Thyroid gland (tissue), 4 donors: Measurements from ENCODE around the gene CITED4. TPM values are rescaled to one million over a fixed set of nuclear protein-coding genes. Genes with fewer than 3 reads are reported as not detected.

Experiments
- DNase-seq, 2 donors: peaks; one replicate each; pipeline ENCODE4 v3.0.0-alpha.2; 2019
- H3K27ac ChIP-seq, 3 donors: fragments of 200-600 bp; sonication (generic); 1 replicate in 2 of 3; 2 replicates in 1 of 3; pipeline ENCODE4 v1.5.1; 2016 to 2019; ENCODE audit warnings: mild to moderate bottlenecking in 1 of 3, moderate library complexity in 1 of 3
- H3K27me3 ChIP-seq: fragments of 200-600 bp; sonication (generic); one replicate; pipeline ENCODE4 v1.5.1; 2019
- H3K36me3 ChIP-seq, 2 donors: fragments of 200-600 bp; sonication (generic); one replicate each; pipeline ENCODE4 v1.5.1; 2016 to 2019
- H3K4me1 ChIP-seq, 2 donors: fragments of 200-600 bp; sonication (generic); one replicate each; pipeline ENCODE4 v1.5.1; 2017 to 2019
- H3K4me3 ChIP-seq, 3 donors: fragments of 200-600 bp; sonication (generic); replicated peaks in 1 of 3; 1 replicate in 2 of 3; 2 replicates in 1 of 3; pipeline ENCODE4 v1.5.1; 2016; ENCODE audit warnings: mild to moderate bottlenecking in 1 of 3
- H3K9me3 ChIP-seq: fragments of 200-600 bp; sonication (generic); one replicate; pipeline ENCODE4 v1.5.1; 2017
- POLR2A ChIP-seq, 2 donors: fragments of 450-650 bp; IDR thresholded peaks; one replicate each; pipeline ENCODE4 v1.6.1; 2017; ENCODE audit warnings: antibody characterized with exemption in 2 of 2, mild to moderate bottlenecking in 2 of 2, moderate library complexity in 1 of 2
- WGBS, 2 donors: methylation state at CpG; one replicate each; pipeline ENCODE4 v1.1.5; 2017; 5-methylcytosine and 5-hydroxymethylcytosine counted together
- intact Hi-C: fragments of 100-400 bp; cut with DNase I; formaldehyde crosslinking; loops from one replicate; pipeline ENCODE4 v1.15.1; 2023
- total RNA-seq, 4 donors: library from RNA; depleted of rRNA; stranded (reverse); fragments of >200 nt; gene quantifications; one replicate each; pipeline ENCODE4 v1.2.3, GENCODE V29; 2016
- TF ChIP-seq, protein P1 (sequence below), 6 experiments: fragments of 200-600 bp in 3 of 6; fragments of 450-650 bp in 3 of 6; sonication (generic) in 3 of 6; IDR thresholded peaks; one replicate each; pipeline ENCODE4 v1.5.1; 2016 to 2019; ENCODE audit warnings: antibody characterized with exemption in 6 of 6, mild to moderate bottlenecking in 2 of 6, inconsistent platforms in 1 of 6, moderate library complexity in 1 of 6

The CITED4 gene
- total RNA-seq, 4 donors from 2014 or later: 8.8 to 28.1 (median 20.3) TPM

DNA sequence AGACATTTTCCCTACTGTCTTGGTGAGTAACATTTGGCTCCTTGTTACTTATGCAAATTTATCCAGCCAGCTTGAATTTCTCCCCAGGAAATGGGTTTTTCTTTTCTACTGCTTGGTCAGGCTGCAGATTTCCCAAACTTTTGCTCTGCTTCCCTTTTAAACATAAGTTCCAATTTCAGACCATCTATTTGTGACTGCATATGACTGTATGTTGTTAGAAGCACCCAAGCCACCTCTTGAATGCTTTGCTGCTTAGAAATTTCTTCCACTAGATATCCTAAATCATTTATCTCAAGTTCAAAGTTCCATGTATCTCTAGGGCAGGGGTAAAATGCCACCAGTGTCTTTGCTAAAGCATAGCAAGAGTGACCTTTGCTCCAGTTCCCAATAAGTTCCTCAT is 32.3 kb upstream of the CITED4 start:
- intact Hi-C loops: no loop called here
- DNase-seq: no peak
- Histone ChIP-seq H3K27me3 (no peaks in the 10 kb centered on the region), H3K27ac (no peak overlapping the region), H3K36me3 (no peaks in the 10 kb centered on the region), H3K9me3 (no peaks in the 10 kb centered on the region), H3K4me1 (peaks cover 14 to 23% of the 10 kb centered on the region in 2 donors), H3K4me3 (no peak overlapping the region)
- TF ChIP-seq, protein P1, sequence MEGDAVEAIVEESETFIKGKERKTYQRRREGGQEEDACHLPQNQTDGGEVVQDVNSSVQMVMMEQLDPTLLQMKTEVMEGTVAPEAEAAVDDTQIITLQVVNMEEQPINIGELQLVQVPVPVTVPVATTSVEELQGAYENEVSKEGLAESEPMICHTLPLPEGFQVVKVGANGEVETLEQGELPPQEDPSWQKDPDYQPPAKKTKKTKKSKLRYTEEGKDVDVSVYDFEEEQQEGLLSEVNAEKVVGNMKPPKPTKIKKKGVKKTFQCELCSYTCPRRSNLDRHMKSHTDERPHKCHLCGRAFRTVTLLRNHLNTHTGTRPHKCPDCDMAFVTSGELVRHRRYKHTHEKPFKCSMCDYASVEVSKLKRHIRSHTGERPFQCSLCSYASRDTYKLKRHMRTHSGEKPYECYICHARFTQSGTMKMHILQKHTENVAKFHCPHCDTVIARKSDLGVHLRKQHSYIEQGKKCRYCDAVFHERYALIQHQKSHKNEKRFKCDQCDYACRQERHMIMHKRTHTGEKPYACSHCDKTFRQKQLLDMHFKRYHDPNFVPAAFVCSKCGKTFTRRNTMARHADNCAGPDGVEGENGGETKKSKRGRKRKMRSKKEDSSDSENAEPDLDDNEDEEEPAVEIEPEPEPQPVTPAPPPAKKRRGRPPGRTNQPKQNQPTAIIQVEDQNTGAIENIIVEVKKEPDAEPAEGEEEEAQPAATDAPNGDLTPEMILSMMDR (IDR thresholded peaks at IDR 0.05): no peak
- TF ChIP-seq POLR2A (IDR thresholded peaks at IDR 0.05): no peak

- H3K36me3 ChIP-seq: no peaks in the 10 kb centered on the region
- intact Hi-C loops: no loop called here
- no peak for DNase-seq
- no peak overlapping the region for H3K4me3 ChIP-seq
- no peaks in the 10 kb centered on the region for H3K9me3 ChIP-seq
- peaks cover 9 to 18% of the 10 kb centered on the region in 2 donors for H3K4me1 ChIP-seq
- no peak overlapping the region for H3K27ac ChIP-seq
- TF ChIP-seq POLR2A (IDR thresholded peaks at IDR 0.05): no peak
- TF ChIP-seq, protein P1 (IDR thresholded peaks at IDR 0.05): no peak
- no peaks in the 10 kb centered on the region for H3K27me3 ChIP-seq
Measured at GRCh38 chr1:40893946-40894345, 31.8 kb upstream of the CITED4 start.

- H3K27ac ChIP-seq: no peak overlapping the region
- peaks cover 0 to 2% of the 10 kb centered on the region in 2 donors for H3K4me1 ChIP-seq
- DNase-seq: no peak
- no peaks in the 10 kb centered on the region for H3K36me3 ChIP-seq
- no peak overlapping the region for H3K4me3 ChIP-seq
- no peaks in the 10 kb centered on the region for H3K9me3 ChIP-seq
- 90 to 91% methylated on average over 2 of the region's 2 CpGs for WGBS, 2 donors
- no peaks in the 10 kb centered on the region for H3K27me3 ChIP-seq
- TF ChIP-seq, protein P1 (IDR thresholded peaks at IDR 0.05): no peak
- intact Hi-C loops: no loop called here
Measured at GRCh38 chr1:40892354-40892753, 30.2 kb upstream of the CITED4 start.

DNA sequence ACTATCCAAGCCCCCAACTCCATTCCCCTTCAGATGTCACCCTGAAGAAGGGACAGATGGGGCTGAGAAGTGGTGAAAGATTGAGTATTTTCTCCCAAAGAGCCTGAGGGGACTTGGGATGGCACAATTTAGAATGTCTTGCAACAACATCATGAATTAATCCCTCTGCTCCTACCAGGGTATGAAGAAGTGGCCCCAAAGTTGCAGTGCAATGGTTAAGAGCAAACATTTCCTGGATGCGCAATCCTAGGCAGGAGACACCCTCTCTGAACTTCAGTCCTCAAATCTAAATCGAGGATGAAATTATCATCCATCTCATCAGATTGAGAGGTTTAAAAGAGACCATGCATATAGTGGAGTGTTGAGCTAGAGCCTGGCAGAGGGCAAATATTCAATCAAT is 28.6 kb upstream of the CITED4 start:
- Histone ChIP-seq H3K36me3 (no peaks in the 10 kb centered on the region), H3K4me3 (no peak overlapping the region), H3K27me3 (no peaks in the 10 kb centered on the region), H3K27ac (no peak overlapping the region), H3K4me1 (no peaks in the 10 kb centered on the region), H3K9me3 (no peaks in the 10 kb centered on the region)
- DNase-seq: no peak
- WGBS, 2 donors: 90 to 94% methylated on average over 2 of the region's 2 CpGs
- TF ChIP-seq, protein P1 (IDR thresholded peaks at IDR 0.05): no peak
- no peak for TF ChIP-seq POLR2A (IDR thresholded peaks at IDR 0.05)
- intact Hi-C loops: no loop called here

DNA sequence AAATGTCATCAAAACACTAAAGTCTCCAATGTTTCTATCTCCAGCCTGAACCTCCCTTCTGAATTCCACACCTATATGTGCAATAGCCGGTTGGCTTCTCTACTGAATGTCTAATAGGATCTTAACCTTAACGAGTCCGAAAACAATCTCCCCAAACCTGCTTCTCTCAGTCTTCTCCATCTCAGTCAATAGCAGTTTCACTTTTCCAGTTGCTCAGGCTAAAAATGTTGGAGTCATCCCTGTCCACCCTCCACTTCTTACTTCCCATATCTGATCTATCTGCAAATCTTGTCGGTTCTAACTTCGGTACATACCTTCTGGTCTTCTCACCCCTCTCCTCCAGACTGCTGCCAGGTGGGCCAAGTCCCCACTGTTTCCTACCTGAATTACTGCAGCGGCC is 25.5 kb upstream of the CITED4 start:
- H3K36me3 ChIP-seq: no peaks in the 10 kb centered on the region
- WGBS, 2 donors: 91 to 93% methylated on average over 6 of the region's 6 CpGs
- no peak for DNase-seq
- no peaks in the 10 kb centered on the region for H3K27me3 ChIP-seq
- peaks cover 0 to 6% of the 10 kb centered on the region in 2 donors for H3K4me1 ChIP-seq
- no peak overlapping the region for H3K4me3 ChIP-seq
- no peaks in the 10 kb centered on the region for H3K9me3 ChIP-seq
- intact Hi-C loops: no loop called here
- TF ChIP-seq, protein P1 (IDR thresholded peaks at IDR 0.05): no peak
- TF ChIP-seq POLR2A (IDR thresholded peaks at IDR 0.05): no peak
- H3K27ac ChIP-seq: no peak overlapping the region
